Measurements from ENCODE around the gene CITED4.

CITED4 gene

GRCh38 chr1:40906781-40907400 is 44.7 kb upstream of the CITED4 start:
- H3K9ac ChIP-seq: no peak overlapping the region
- TF ChIP-seq CTCF (IDR thresholded peaks at IDR 0.05): no peak

GRCh38 chr1:40905061-40905460 is 42.9 kb upstream of the CITED4 start:
- H3K9me3 ChIP-seq (ENCODE audit: control insufficient read depth, low read length): no peaks in the 10 kb centered on the region
- no peak overlapping the region for H3K27ac ChIP-seq
- no peak overlapping the region for H3K4me3 ChIP-seq (ENCODE audit: low read depth, low read length)
- no peaks in the 10 kb centered on the region for H3K79me2 ChIP-seq
- H3K9ac ChIP-seq: no peak overlapping the region
- no peak overlapping the region for H2AFZ ChIP-seq
- no peaks in the 10 kb centered on the region for H3K36me3 ChIP-seq (ENCODE audit: control insufficient read depth, insufficient read depth, low read length)
- no peaks in the 10 kb centered on the region for H3K4me1 ChIP-seq
- no peaks in the 10 kb centered on the region for H3K27me3 ChIP-seq (ENCODE audit: control insufficient read depth, insufficient read depth, low read length)
- TF ChIP-seq CTCF (IDR thresholded peaks at IDR 0.05): no peak
- no peak overlapping the region for H3K4me2 ChIP-seq (ENCODE audit: low read length)

More at GRCh38 chr1:40906781-40907400, 44.7 kb upstream of the CITED4 start:
- no peak overlapping the region for H2AFZ ChIP-seq
- H3K4me3 ChIP-seq (ENCODE audit: low read depth, low read length): no peak overlapping the region
- H3K27me3 ChIP-seq (ENCODE audit: control insufficient read depth, insufficient read depth, low read length): no peaks in the 10 kb centered on the region
- H3K9me3 ChIP-seq (ENCODE audit: control insufficient read depth, low read length): no peaks in the 10 kb centered on the region
- no peaks in the 10 kb centered on the region for H3K79me2 ChIP-seq
- no peaks in the 10 kb centered on the region for H3K4me1 ChIP-seq
- H3K36me3 ChIP-seq (ENCODE audit: control insufficient read depth, insufficient read depth, low read length): no peaks in the 10 kb centered on the region
- H3K27ac ChIP-seq: no peak overlapping the region
- no peak overlapping the region for H3K4me2 ChIP-seq (ENCODE audit: low read length)

- no peaks in the 10 kb centered on the region for H3K27me3 ChIP-seq (ENCODE audit: control insufficient read depth, insufficient read depth, low read length)
- H2AFZ ChIP-seq: no peak overlapping the region
- H3K9ac ChIP-seq: no peak overlapping the region
- no peaks in the 10 kb centered on the region for H3K36me3 ChIP-seq (ENCODE audit: control insufficient read depth, insufficient read depth, low read length)
- no peaks in the 10 kb centered on the region for H3K79me2 ChIP-seq
- no peak for TF ChIP-seq CTCF (IDR thresholded peaks at IDR 0.05)
- no peak overlapping the region for H3K27ac ChIP-seq
- no peak overlapping the region for H3K4me2 ChIP-seq (ENCODE audit: low read length)
- no peaks in the 10 kb centered on the region for H3K4me1 ChIP-seq
- no peak overlapping the region for H3K4me3 ChIP-seq (ENCODE audit: low read depth, low read length)
- H3K9me3 ChIP-seq (ENCODE audit: control insufficient read depth, low read length): no peaks in the 10 kb centered on the region
These were observed 40.9 kb upstream of the CITED4 start for GRCh38 chr1:40903106-40903505.

DNA sequence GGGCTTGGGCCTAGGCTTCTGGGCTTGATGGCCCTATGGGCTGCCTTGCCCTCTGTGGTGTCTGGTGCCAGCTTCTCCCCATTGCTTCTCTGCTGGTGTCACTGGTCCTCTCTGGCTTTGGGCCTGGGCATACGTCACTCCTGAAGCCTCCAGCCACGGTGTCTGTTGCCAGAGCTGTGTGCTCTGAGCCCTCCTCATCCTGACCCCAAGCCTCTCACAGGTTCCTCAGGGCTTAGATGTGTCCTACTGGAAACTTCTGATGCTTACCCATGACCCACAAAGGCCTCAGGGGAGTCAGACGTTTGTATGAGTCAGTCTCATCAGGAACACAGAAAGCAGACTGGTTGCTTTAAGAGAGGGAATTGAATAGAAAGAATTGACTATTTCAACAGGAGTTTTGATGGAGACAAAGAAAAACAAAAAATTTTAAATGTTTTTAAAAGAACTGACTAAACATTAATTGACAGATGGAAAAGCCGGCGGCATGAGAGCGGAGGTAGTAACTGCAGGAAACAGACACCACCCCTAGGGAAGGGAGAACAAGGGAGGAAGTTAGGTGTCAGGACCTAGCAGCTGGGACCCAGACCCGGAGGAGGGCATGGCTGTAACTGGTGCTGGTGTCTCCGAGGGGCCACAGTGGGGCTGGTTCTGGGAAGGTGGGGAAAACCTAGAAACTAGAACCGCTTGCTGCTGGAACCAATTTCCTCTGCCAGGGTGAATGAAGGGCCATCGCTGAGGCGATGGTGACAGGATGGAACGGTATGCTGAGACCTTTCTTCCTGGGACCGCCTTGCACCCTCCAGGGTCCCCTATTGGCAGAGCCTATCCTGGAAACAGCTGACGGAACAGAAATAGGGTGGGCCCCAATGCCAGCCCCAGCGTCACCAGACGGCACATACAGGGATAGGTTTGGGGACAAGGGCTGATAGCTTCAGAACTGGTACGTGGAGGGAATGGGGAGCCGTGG is 40.0 kb upstream of the CITED4 start:
- Histone ChIP-seq H3K36me3 (ENCODE audit: control insufficient read depth, insufficient read depth, low read length) (no peaks in the 10 kb centered on the region), H3K9me3 (ENCODE audit: control insufficient read depth, low read length) (no peaks in the 10 kb centered on the region), H3K79me2 (no peaks in the 10 kb centered on the region), H3K27ac (no peak overlapping the region), H3K4me3 (ENCODE audit: low read depth, low read length) (no peak overlapping the region), H3K27me3 (ENCODE audit: control insufficient read depth, insufficient read depth, low read length) (no peaks in the 10 kb centered on the region), H3K4me1 (no peaks in the 10 kb centered on the region), H3K9ac (no peak overlapping the region), H2AFZ (no peak overlapping the region), H3K4me2 (ENCODE audit: low read length) (no peak overlapping the region)
- TF ChIP-seq CTCF (IDR thresholded peaks at IDR 0.05): no peak
